DOHH2 (cell line): ENCODE measurements around the gene MMEL1.
"Not testable (repeated sequence)": the region's sequence is repeated elsewhere in the genome, so short reads cannot be mapped to it uniquely, and the experiment has no call there.

Experiments
- CTCF ChIP-seq: fragments of 200-600 bp; sonication (generic); IDR thresholded peaks from one replicate; pipeline ENCODE4 v1.5.1; 2014; ENCODE audit warnings: antibody characterized with exemption, mild to moderate bottlenecking, low read depth, low read length; ENCODE audit not compliant: poor library complexity, severe bottlenecking
- EZH2phosphoT487 ChIP-seq: fragments of 200-600 bp; sonication (generic); IDR thresholded peaks from 2 replicates; pipeline ENCODE4 v1.6.1; 2017; ENCODE audit warnings: borderline replicate concordance, mild to moderate bottlenecking, antibody characterized with exemption, low read length, moderate library complexity, mixed read lengths

GRCh38 chr1:2577565-2578075 is 55.2 kb downstream of the MMEL1 start:
- not testable (repeated sequence) for TF ChIP-seq CTCF, EZH2phosphoT487
